ENCODE results near the gene LIPT2. TPM values are rescaled to one million over a fixed set of nuclear protein-coding genes. Genes with fewer than 3 reads are reported as not detected.

The LIPT2 gene
- total RNA-seq, 1 experiment from 2014 or later = 8.3 TPM

DNA sequence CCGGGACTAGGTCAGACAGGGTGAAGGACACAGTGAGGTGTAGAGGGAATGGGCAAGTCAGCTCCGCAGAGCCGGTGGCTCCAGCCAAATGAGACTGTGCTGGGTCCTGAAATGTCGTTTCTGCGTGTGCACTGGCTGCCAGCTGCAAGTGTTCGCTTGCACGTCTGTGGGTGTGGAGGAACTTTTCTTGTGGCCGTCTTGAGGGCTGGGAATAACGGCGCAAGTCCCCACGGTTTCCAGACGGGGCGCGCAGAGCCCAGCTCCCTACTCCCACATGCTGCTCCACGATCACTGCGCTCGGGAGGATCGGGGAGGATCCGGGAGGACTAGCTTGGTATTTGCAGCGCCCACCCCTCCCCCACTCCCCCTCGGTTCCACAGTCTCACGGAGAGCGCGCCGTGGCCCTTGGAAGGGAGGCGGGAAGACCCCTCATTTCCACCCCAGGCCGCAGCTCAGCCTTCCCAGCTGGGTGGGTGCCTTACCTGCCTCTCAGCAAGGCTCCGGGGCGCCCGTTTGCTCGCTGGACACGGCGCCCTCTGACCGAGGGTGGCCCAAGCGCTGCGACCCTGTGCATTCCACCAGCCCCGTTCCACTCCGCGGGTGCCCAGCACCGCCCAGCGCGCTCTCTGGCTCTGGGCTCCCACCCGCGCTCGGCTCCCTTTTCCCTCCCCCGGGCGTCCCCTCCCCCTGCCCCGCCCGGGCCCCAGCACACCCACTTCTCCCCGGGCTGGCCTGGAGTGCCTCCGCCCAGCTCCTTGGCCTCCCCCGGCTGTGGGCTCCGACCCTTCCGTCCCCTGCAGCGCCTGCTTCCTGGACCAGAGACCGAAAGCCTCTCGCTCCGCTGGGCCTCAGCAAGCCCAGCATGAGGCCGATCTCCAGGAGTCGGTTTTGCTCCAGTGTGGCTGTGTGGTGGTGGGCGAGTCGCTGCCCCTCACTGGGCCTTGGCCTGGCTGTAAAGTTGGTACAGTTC, 26.3 kb downstream of the LIPT2 start, which contains the start of gene KCNE3:
KCNE3 (minus strand) TSS at position 634 of the 970 bp plus-strand sequence. CDS start 9,986 bp downstream, outside the sequence.
- no peak for DNase-seq (ENCODE audit: low spot score)

- no peak for DNase-seq (ENCODE audit: low spot score)
Observed at GRCh38 chr11:74465291-74465708, 28.2 kb downstream of the LIPT2 start.

- no peak for DNase-seq (ENCODE audit: low spot score)
Observed at GRCh38 chr11:74464746-74465145, 28.8 kb downstream of the LIPT2 start.

- DNase-seq (ENCODE audit: low spot score) = no peak
Observed at GRCh38 chr11:74463216-74463615, 30.3 kb downstream of the LIPT2 start.

DNA sequence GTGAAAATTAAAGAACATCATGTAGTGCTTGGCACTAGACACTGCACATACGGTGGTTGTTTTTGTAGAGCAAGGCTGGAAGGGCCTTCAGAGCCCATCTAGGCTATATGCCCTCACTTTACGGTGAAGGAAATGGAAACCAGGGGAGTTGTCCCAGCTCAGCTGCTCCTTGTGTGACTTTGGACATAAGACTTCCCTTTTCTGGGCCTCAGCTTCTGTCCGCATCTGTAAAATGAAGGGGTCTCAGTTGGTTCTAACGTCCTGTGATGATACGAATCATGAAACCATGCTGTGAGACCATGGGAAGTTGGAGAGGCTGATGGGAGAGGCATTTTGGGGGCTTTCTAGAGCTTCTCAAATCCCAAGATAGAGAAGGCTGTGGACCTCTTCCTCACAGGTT, 30.9 kb downstream of the LIPT2 start:
- no peak for DNase-seq (ENCODE audit: low spot score)

- no peak for DNase-seq (ENCODE audit: low spot score)
Observed at GRCh38 chr11:74462009-74462408, 31.5 kb downstream of the LIPT2 start.

- no peak for DNase-seq (ENCODE audit: low spot score)
Observed at GRCh38 chr11:74460481-74461154, 32.9 kb downstream of the LIPT2 start.

GRCh38 chr11:74460065-74460464, 33.5 kb downstream of the LIPT2 start:
- no peak for DNase-seq (ENCODE audit: low spot score)

DNA sequence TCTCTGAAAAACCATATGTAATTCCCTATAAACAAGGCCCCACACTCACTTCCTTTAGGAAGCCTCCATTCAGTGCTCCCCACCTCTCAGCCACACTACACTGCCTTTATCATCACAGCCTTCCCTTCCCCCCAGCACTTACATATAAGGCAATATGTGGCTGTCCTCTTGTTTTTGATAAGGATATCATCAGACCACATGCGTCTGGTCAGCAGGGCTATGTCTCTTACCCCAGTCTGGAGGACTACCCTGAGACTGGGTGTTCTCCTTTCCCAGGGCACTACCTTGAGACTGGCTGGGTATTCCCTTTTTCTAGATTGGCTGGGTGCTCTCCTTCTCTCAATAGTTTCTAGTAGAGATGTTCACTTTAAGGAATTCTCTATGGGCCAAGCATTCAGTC, 33.9 kb downstream of the LIPT2 start:
- no peak for DNase-seq (ENCODE audit: low spot score)

- DNase-seq (ENCODE audit: low spot score) = no peak
Observed at GRCh38 chr11:74457356-74457755, 36.2 kb downstream of the LIPT2 start.

- peak; percentile 52 for DNase-seq (ENCODE audit: low spot score)
Observed at GRCh38 chr11:74453373-74453975, 40.0 kb downstream of the LIPT2 start.

- DNase-seq (ENCODE audit: low spot score) = no peak
Observed at GRCh38 chr11:74452366-74452765, 41.2 kb downstream of the LIPT2 start.

GRCh38 chr11:74450318-74450717, 43.2 kb downstream of the LIPT2 start:
- DNase-seq (ENCODE audit: low spot score) = no peak

DNA sequence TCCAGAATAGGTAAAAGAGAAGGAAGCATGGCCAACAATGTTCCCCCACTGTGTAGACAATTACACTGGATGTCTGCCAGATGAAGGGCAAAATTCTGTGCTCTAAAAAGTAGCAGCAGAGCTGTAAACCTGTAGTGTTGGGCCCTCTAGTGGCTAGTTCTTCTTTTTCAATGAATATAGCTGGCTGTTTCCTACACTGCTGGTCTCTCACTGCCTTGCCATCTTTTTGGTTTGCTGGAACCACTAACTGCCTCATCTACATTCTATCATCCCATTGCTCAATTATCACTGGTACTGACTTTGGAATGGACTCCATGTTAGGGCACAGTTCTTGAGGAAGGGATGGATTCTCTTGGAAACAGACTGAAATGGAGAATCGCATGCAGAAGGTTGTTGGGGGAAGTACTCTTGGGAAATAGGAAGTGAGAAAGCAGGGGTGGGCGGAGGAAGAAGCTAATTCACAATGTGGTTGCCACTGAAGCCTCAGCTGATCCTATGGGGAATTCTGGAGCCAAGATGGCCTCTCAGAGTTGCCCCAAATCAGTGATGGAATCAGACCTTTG, 44.1 kb downstream of the LIPT2 start:
- DNase-seq (ENCODE audit: low spot score) = peak; percentile 84

GRCh38 chr11:74447720-74448119, 45.8 kb downstream of the LIPT2 start:
- no peak for DNase-seq (ENCODE audit: low spot score)

DNA sequence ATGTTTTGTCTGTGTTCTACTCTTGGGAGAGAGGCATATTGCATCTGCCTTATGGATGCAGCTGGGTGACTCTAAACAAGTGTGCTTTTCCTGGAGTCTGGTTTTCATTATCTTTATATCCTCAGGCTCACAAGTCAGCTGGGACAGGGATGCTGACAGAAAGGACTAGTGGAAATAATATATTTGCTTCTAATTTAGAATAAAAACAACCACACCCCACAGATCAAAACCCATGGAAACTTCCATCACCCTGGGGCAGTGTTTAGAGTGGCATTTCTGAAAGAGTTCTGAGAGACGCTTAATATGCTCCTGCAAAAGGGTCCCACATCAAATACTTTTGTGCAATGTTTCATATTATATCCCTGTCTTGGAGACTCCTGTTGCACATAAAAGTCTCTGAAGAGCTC, 47.0 kb downstream of the LIPT2 start:
- no peak for DNase-seq (ENCODE audit: low spot score)

DNA sequence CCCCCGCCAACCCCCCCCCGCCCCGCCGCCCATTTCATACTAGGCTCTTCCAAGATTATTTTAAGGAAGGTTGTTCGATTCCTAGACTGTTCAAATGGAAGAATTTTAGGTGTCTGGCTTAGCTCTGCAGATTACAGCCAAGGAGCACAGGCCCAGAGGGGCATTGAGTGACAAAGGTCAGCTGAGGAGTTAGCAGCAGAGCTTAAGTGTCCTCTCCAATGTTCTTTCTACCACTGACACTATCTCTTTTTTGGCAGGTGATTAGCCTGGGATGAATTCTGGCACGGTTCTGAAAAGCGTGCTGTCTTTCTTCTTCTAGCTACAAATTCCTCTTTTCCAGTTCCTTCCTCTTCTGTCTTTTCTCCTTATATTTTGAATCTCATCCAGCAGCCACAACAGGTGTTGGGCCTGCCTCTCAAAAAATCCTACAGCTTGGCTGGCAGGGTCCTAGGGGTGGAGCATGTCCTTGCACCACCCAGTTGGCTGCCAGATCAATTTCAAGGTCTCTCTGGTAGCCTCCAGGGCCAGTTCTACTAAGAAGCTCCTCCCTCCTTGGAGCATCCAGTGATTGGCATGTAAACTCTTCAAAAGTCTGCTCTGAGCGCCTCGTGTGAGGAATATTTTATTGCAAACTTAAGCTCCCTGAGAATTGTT, 49.2 kb downstream of the LIPT2 start:
- DNase-seq (ENCODE audit: low spot score) = no peak

- peak; percentile 44 for DNase-seq (ENCODE audit: low spot score)
Observed at GRCh38 chr11:74443071-74443864, 50.3 kb downstream of the LIPT2 start.

DNA sequence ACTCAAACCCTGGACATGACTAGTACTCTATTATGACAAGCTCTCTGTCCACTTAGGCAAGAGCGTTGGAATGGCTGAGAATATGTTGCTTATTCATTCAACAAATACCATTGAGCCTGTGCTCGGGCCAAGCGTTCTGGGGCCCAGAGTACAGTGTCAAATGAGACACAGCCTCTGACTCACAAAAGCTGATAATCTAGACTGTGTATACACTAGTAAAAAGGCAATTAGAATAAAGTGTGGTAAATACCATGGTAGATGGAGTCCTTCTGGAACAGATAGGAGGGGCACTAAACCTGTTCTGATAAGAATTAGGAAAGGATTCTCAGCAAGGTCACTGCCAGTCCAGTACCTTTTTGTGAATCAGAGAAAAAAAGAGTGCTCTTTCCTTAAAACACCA, 50.9 kb downstream of the LIPT2 start:
- no peak for DNase-seq (ENCODE audit: low spot score)

Data from A172 (cell line).